GM21390 (cell line): ENCODE results near the gene VCP.

Experiments
- ATAC-seq: cut with Tn5 transposase; IDR thresholded peaks from one replicate; pipeline ENCODE4 v1.9.1; 2021; ENCODE audit not compliant: unreplicated experiment

VCP gene

GRCh38 chr9:35067056-35067455 lies 5.4 kb downstream of the VCP start:
- no peak for ATAC-seq

- no peak for ATAC-seq
These were observed 11.7 kb downstream of the VCP start for GRCh38 chr9:35060548-35061207.

- ATAC-seq, result no peak
These were observed 13.0 kb downstream of the VCP start for GRCh38 chr9:35059438-35059837.

- ATAC-seq, result no peak
These were observed 15.2 kb downstream of the VCP start for GRCh38 chr9:35057271-35057620.

- no peak for ATAC-seq
These were observed 15.7 kb downstream of the VCP start for GRCh38 chr9:35056571-35057270.

- no peak for ATAC-seq
These were observed 17.4 kb downstream of the VCP start for GRCh38 chr9:35054871-35055644.

GRCh38 chr9:35054185-35054835 lies 18.1 kb downstream of the VCP start:
- ATAC-seq, result no peak

- ATAC-seq, result no peak
These were observed 21.1 kb downstream of the VCP start for GRCh38 chr9:35051069-35051967.

GRCh38 chr9:35048511-35048910 lies 23.9 kb downstream of the VCP start:
- no peak for ATAC-seq

- no peak for ATAC-seq
These were observed 28.4 kb downstream of the VCP start for GRCh38 chr9:35044071-35044470.

- ATAC-seq, result no peak
These were observed 29.4 kb downstream of the VCP start for GRCh38 chr9:35042891-35043545.

GRCh38 chr9:35042081-35042604 lies 30.3 kb downstream of the VCP start:
- ATAC-seq, result no peak

- no peak for ATAC-seq
These were observed 36.3 kb downstream of the VCP start for GRCh38 chr9:35035851-35036701.

GRCh38 chr9:35033101-35033500 lies 39.3 kb downstream of the VCP start:
- no peak for ATAC-seq

- no peak for ATAC-seq
These were observed 42.6 kb downstream of the VCP start for GRCh38 chr9:35029852-35030251.

- ATAC-seq, result no peak
These were observed 43.2 kb downstream of the VCP start for GRCh38 chr9:35029241-35029640.

GRCh38 chr9:35028341-35028740 lies 44.1 kb downstream of the VCP start:
- ATAC-seq, result no peak

GRCh38 chr9:35027860-35028259 lies 44.6 kb downstream of the VCP start:
- no peak for ATAC-seq

GRCh38 chr9:35027374-35027773 lies 45.1 kb downstream of the VCP start:
- ATAC-seq, result no peak
